Activated T-helper 1 cell treated with anti-CD3 and anti-CD28 coated beads, Interleukin-12 subunit alpha, Interleukin-12 subunit beta, Interleukin-2, Interleukin-4 antibody, amounts not matched to agents 30 ng/mL and 10 ng/mL and 1 ng/mL, durations not matched to agents 14 hours and 24 hours and 36 hours (primary cell): ENCODE measurements around the gene CIDEA. TPM values are rescaled to one million over a fixed set of nuclear protein-coding genes. Genes with fewer than 3 reads are reported as not detected.

Experiments
- DNase-seq: peaks from one replicate; pipeline ENCODE4 v3.0.0; 2021; ENCODE audit warnings: low spot score
- H3K27ac Mint-ChIP-seq: one replicate; pipeline ENCODE4 v1.8.0; 2021; ENCODE audit warnings: mild to moderate bottlenecking, mixed read lengths
- H3K27me3 Mint-ChIP-seq: one replicate; pipeline ENCODE4 v1.8.0; 2022; ENCODE audit warnings: mild to moderate bottlenecking, moderate library complexity, mixed read lengths; ENCODE audit not compliant: insufficient read depth
- H3K36me3 Mint-ChIP-seq: one replicate; pipeline ENCODE4 v1.8.0; 2021; ENCODE audit warnings: low read depth, mixed read lengths
- H3K4me1 Mint-ChIP-seq: one replicate; pipeline ENCODE4 v1.8.0; 2021; ENCODE audit warnings: low read depth, mixed read lengths
- H3K4me3 Mint-ChIP-seq: one replicate; pipeline ENCODE4 v1.8.0; 2021; ENCODE audit warnings: mild to moderate bottlenecking, moderate library complexity, mixed read lengths
- H3K9me3 Mint-ChIP-seq: one replicate; pipeline ENCODE4 v1.8.0; 2021; ENCODE audit warnings: mixed read lengths
- intact Hi-C: fragments of 100-400 bp; cut with micrococcal nuclease; formaldehyde crosslinking; loops from one replicate; pipeline ENCODE4 v1.15.1; 2024
- total RNA-seq: library from RNA; stranded (reverse); gene quantifications from 2 replicates; pipeline ENCODE4 v1.2.3, GENCODE V29; 2022

Gene CIDEA
- total RNA-seq, 1 donor from 2014 or later, result not detected

DNA sequence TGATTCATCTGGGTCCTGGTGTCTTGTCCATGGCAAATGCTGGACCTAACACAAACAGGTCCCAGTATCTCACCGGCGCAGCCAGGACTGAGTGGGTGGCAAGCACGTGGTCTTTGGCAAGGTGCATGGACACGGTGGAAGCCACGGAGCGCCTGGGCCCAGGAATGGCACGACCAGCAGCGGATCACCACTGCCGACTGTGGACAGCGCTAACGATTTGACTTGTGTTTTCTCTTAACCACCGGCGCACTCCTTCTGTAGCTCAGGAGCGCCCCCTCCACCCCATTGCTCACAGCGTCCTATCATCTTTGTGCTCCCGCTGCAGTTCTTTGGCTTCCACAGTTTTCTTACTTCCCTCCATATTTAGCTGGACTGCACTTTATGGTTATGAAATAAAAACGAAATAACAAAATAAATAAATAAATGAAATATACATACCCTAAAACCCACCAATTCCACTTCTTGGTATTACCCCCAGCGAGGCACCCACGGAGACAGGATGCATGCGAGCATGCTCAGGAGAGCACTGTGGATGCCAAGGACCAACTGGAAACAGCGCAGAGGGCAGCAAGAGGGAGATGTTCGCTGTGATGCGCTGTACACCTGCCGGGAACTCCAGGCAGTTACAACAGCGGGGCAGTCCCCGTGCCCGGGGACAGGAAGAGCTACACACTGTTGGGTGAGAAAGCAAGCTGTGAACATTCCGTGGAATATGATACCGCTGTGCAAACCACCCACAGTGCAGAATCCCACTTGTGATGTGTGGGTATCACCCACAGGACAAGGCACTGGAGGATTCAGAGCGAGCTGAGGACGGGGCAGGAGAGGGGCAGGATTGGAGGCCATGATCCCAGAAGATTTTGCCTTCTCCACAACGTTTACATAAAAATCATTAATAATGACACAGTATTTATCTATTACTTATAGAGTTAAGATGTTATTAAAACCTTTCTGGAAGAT is 7.0 kb upstream of the CIDEA start:
- intact Hi-C loops, result no loop called here
- no peak overlapping the region for H3K4me3 Mint-ChIP-seq
- no peaks in the 10 kb centered on the region for H3K4me1 Mint-ChIP-seq

GRCh38 chr18:12247946-12248345 is 6.2 kb upstream of the CIDEA start:
- Mint-ChIP-seq H3K27ac (no peak overlapping the region), H3K27me3 (peaks cover 12% of the 10 kb centered on the region), H3K36me3 (no peaks in the 10 kb centered on the region), H3K4me3 (no peak overlapping the region), H3K9me3 (no peaks in the 10 kb centered on the region), H3K4me1 (no peaks in the 10 kb centered on the region)
- intact Hi-C loops, result no loop called here
- DNase-seq, result no peak

More for the DNA sequence above, 7.0 kb upstream of the CIDEA start:
- H3K9me3 Mint-ChIP-seq, result no peaks in the 10 kb centered on the region
- H3K36me3 Mint-ChIP-seq, result no peaks in the 10 kb centered on the region
- H3K27ac Mint-ChIP-seq, result no peak overlapping the region
- peaks cover 4% of the 10 kb centered on the region for H3K27me3 Mint-ChIP-seq
- DNase-seq, result no peak

DNA sequence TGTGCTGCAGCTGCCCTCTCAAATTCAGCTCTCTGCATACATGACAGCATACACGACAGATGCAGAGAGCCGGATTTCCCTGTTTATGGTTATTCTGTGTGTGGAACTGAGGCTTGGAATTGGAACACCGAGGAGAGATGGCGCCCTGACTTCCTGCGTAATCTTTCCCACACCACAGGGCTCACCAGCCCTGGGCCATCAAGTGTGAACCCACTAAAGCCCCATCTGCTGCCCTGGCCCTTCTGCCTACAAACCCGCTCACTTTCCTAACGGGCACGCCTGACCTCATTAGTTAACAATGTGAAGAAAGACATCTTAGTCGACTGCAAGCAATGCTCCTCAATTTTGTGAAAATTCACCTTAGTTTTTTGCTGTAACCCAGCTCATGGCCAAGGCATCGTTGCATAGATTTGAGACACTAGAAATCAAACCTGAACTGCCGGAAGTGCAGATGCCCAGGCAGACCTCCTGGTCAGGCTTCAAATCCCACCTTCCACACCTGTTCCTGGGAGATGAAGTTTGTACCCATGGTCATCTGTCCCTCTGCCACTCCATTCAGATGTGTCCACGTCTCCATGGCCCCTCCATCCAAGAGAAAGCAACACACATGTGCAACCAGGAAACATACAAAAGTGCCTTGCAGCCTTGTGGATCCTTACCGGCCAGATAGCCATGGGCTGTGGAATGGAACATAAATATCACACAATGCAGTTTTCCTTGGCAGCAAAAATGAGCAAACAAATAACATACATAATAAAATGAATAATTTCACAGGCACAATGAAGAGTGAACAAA is 5.0 kb upstream of the CIDEA start:
- no peaks in the 10 kb centered on the region for H3K9me3 Mint-ChIP-seq
- no peak for DNase-seq
- no peak overlapping the region for H3K4me3 Mint-ChIP-seq
- H3K27me3 Mint-ChIP-seq, result peaks cover 21% of the 10 kb centered on the region
- no peak overlapping the region for H3K27ac Mint-ChIP-seq
- intact Hi-C loops, result no loop called here
- H3K4me1 Mint-ChIP-seq, result no peaks in the 10 kb centered on the region
- H3K36me3 Mint-ChIP-seq, result no peaks in the 10 kb centered on the region

DNA sequence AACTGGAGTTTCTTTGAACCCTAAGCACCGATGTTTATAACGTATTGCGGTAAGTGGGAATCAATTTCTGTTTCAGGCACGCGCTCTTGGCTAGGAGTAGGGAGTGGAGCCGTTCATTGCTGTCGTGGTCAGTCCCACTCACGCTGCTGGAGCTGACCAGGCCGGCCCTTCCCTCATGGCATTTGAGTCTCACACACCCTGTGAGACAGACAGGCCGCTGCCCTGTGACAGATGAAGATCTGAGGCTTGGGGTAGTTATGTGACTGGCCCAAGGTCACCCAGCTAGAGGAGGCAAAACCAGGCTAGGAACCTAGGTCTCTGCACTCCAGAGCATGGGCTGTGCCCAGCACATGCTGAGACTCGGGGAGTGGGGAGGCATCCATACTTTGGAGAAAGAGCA is 2.9 kb upstream of the CIDEA start:
- H3K9me3 Mint-ChIP-seq, result no peaks in the 10 kb centered on the region
- peaks cover 38% of the 10 kb centered on the region for H3K27me3 Mint-ChIP-seq
- no peaks in the 10 kb centered on the region for H3K36me3 Mint-ChIP-seq
- intact Hi-C loops, result no loop called here
- H3K27ac Mint-ChIP-seq, result no peak overlapping the region
- H3K4me3 Mint-ChIP-seq, result no peak overlapping the region
- H3K4me1 Mint-ChIP-seq, result no peaks in the 10 kb centered on the region
- DNase-seq, result no peak

GRCh38 chr18:12252061-12252460 is 2.1 kb upstream of the CIDEA start:
- DNase-seq, result no peak
- H3K9me3 Mint-ChIP-seq, result no peaks in the 10 kb centered on the region
- H3K27ac Mint-ChIP-seq, result no peak overlapping the region
- H3K4me3 Mint-ChIP-seq, result no peak overlapping the region
- no peaks in the 10 kb centered on the region for H3K36me3 Mint-ChIP-seq
- no peaks in the 10 kb centered on the region for H3K4me1 Mint-ChIP-seq
- H3K27me3 Mint-ChIP-seq, result peaks cover 46% of the 10 kb centered on the region
- intact Hi-C loops, result no loop called here

GRCh38 chr18:12253027-12253426 is 1.1 kb upstream of the CIDEA start:
- intact Hi-C loops, result no loop called here
- no peaks in the 10 kb centered on the region for H3K9me3 Mint-ChIP-seq
- H3K4me1 Mint-ChIP-seq, result no peaks in the 10 kb centered on the region
- no peaks in the 10 kb centered on the region for H3K36me3 Mint-ChIP-seq
- no peak overlapping the region for H3K4me3 Mint-ChIP-seq
- H3K27ac Mint-ChIP-seq, result no peak overlapping the region
- DNase-seq, result no peak
- H3K27me3 Mint-ChIP-seq, result peaks cover 49% of the 10 kb centered on the region

GRCh38 chr18:12253663-12254135 is 462 bp upstream of the CIDEA start:
- no peak overlapping the region for H3K4me3 Mint-ChIP-seq
- H3K9me3 Mint-ChIP-seq, result no peaks in the 10 kb centered on the region
- no peak for DNase-seq
- H3K27me3 Mint-ChIP-seq, result peaks cover 49% of the 10 kb centered on the region
- H3K27ac Mint-ChIP-seq, result no peak overlapping the region
- intact Hi-C loops, result no loop called here
- no peaks in the 10 kb centered on the region for H3K36me3 Mint-ChIP-seq
- H3K4me1 Mint-ChIP-seq, result no peaks in the 10 kb centered on the region

DNA sequence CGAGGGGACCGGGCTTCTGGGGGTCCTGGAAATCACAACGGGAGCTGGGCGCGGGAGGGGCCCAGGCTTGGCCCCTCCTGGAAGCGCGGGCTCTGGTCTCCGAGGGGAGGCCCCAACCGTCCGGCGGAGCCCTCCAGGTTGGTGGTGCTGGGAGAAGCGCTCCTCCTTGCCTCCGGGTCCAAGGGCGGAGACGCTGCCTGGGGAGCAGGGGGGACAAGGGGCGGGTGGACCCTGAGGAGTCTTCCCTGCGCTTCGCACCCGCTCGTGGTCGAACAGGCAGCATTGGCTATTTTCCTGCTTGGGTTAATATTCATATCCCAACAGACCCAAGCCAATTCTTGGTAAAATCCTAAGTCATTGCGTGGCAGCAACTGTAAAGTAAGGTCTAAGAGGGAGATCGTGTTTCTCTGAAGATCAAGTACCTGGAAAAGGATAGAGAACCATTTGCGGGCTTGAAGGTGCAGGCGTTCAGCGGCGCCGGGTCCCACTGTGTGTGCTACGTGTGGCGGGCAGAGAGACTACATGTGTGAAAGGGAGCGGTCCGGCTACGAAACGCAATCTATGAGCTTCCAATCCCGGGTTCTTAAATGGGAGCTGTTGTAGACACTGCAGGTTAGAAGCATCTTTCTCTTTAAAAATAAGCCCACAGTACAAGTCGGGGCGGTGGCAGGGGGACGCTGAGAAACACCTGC is 805 bp downstream of the CIDEA start:
- Mint-ChIP-seq H3K9me3 (no peaks in the 10 kb centered on the region), H3K27me3 (peaks cover 49% of the 10 kb centered on the region), H3K36me3 (no peaks in the 10 kb centered on the region), H3K27ac (no peak overlapping the region), H3K4me1 (no peaks in the 10 kb centered on the region), H3K4me3 (no peak overlapping the region)
- no peak for DNase-seq
- intact Hi-C loops, result no loop called here

DNA sequence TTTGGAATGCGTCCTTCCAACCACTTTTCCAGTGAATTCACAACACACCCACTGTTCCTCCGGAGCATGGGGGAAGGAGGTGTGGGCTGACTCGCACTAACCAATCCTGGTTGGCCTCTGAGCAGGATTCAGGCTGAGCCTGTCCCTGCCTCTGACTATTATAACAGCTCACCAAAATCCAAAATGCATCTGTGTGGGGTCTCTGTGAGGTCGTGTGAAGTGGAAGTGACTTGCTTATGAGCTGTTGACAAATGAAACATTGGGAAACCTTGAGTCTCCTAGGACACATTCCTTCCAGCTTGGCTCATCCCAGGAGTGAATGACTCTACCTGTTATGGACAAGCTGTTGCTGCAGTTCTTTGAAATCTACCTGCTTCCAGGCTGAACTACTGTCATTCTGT is 1.5 kb downstream of the CIDEA start:
- no peak for DNase-seq
- Mint-ChIP-seq H3K9me3 (no peaks in the 10 kb centered on the region), H3K4me3 (no peak overlapping the region), H3K27ac (no peak overlapping the region), H3K27me3 (peaks cover 49% of the 10 kb centered on the region), H3K36me3 (no peaks in the 10 kb centered on the region), H3K4me1 (no peaks in the 10 kb centered on the region)
- intact Hi-C loops, result no loop called here

DNA sequence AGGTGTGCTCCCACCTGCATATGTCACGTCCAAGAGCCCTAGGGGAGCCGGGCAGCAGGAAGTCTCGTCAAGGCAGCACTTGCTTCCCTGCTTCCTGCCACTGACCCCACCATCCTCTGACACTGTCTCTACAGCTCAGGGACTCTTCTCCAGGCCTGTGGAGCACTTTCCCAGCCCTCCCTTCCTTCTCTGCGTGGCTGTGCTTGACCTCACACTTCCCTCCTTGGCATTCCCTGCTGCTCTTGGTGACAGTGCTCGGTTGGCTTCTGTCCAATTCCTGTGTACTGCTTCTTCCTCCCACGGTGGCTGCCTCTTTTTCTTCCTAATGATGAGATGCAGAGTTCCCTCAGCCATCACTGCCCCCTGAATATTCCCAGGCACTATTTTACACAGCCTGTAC is 2.8 kb downstream of the CIDEA start:
- Mint-ChIP-seq H3K4me3 (no peak overlapping the region), H3K27me3 (peaks cover 51% of the 10 kb centered on the region), H3K27ac (no peak overlapping the region), H3K36me3 (no peaks in the 10 kb centered on the region), H3K4me1 (no peaks in the 10 kb centered on the region), H3K9me3 (no peaks in the 10 kb centered on the region)
- intact Hi-C loops, result no loop called here
- no peak for DNase-seq

DNA sequence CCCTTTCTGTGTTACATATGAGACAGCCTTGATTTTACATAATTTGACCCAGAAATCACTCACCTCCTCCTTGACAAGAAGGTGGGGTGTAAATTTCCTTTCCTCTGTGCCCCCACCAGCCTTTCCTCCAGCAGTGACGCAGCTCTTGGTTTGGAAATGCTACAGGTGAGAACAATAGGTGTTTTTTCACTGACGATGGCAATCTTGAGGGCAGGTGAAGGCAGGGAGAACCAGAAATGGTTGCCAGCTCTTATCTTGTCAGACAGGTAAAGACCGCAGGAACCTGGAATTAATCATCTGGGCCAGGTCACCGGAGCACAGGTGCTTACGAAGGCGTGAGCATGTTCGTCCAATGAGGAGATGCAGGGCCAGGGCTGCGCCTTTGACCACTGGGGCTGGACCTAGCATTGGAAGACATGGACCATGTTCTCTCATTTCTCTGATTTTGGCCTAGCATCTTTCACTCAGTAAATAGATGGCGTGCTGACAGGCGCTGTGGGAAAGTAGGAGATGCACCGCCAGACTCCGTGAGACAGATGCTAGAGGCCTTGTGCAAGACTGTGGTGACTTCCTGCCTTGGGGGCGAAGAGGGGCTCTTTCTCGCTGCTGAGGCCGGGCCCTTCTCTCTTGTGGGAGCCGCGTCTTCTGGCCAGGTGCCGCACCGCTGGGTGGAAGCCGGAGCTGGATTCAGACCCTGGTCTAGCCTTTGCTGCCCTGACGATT is 4.0 kb downstream of the CIDEA start:
- Mint-ChIP-seq H3K4me1 (no peaks in the 10 kb centered on the region), H3K27ac (no peak overlapping the region), H3K27me3 (peaks cover 40% of the 10 kb centered on the region), H3K4me3 (no peak overlapping the region), H3K9me3 (no peaks in the 10 kb centered on the region), H3K36me3 (no peaks in the 10 kb centered on the region)
- intact Hi-C loops, result no loop called here
- DNase-seq, result no peak
